Glomerular visceral epithelial cell (primary cell): ENCODE data around the gene IGSF9.

ENCODE experiments used
- DNase-seq: peaks from one replicate; pipeline ENCODE4 v3.0.0-alpha.2; 2016; ENCODE audit errors: extremely low spot score

IGSF9 gene

GRCh38 chr1:159898527-159898926 lies 46.9 kb downstream of the IGSF9 start:
- DNase-seq, result no peak

GRCh38 chr1:159897962-159898361 lies 47.5 kb downstream of the IGSF9 start:
- no peak for DNase-seq

- no peak for DNase-seq
These were observed 48.9 kb downstream of the IGSF9 start for GRCh38 chr1:159896546-159896930.

- DNase-seq, result no peak
These were observed 49.4 kb downstream of the IGSF9 start for GRCh38 chr1:159895836-159896545.

GRCh38 chr1:159895286-159895685 lies 50.1 kb downstream of the IGSF9 start:
- DNase-seq, result no peak

- no peak for DNase-seq
These were observed 52.5 kb downstream of the IGSF9 start for GRCh38 chr1:159892944-159893343.

GRCh38 chr1:159891275-159892157 lies 53.9 kb downstream of the IGSF9 start:
- peak; percentile 94 for DNase-seq

- no peak for DNase-seq
These were observed 55.0 kb downstream of the IGSF9 start for GRCh38 chr1:159890390-159890789.

GRCh38 chr1:159889821-159890252 lies 55.6 kb downstream of the IGSF9 start:
- DNase-seq, result peak; percentile 83

- DNase-seq, result no peak
These were observed 56.2 kb downstream of the IGSF9 start for GRCh38 chr1:159889202-159889601.

- no peak for DNase-seq
These were observed 61.1 kb downstream of the IGSF9 start for GRCh38 chr1:159884296-159884695.

- DNase-seq, result no peak
These were observed 62.3 kb downstream of the IGSF9 start for GRCh38 chr1:159883134-159883533.

- DNase-seq, result peak; percentile 32
These were observed 62.9 kb downstream of the IGSF9 start for GRCh38 chr1:159882527-159882862.

- DNase-seq, result peak; percentile 100
These were observed 63.5 kb downstream of the IGSF9 start for GRCh38 chr1:159881622-159882526.

- no peak for DNase-seq
These were observed 65.0 kb downstream of the IGSF9 start for GRCh38 chr1:159880430-159880829.

GRCh38 chr1:159879977-159880376 lies 65.4 kb downstream of the IGSF9 start:
- peak; percentile 45 for DNase-seq

- no peak for DNase-seq
These were observed 66.3 kb downstream of the IGSF9 start for GRCh38 chr1:159879136-159879535.

GRCh38 chr1:159877695-159878444 lies 67.5 kb downstream of the IGSF9 start:
- no peak for DNase-seq
